WTC11 (cell line): ENCODE measurements around the gene CELA3A. TPM values are rescaled to one million over a fixed set of nuclear protein-coding genes. Genes with fewer than 3 reads are reported as not detected.

ENCODE experiments used
- ATAC-seq: fragments of 200-7000 bp; cut with Tn5 transposase; 2 replicates; pipeline ENCODE4 v1.10.0; 2021; ENCODE audit warnings: mild to moderate bottlenecking, moderate library complexity
- CTCF ChIA-PET: fragments of 300-600 bp; sonication (Branson Sonifier 250); formaldehyde crosslinking; loops from one replicate; lab custom pipeline; 2021; ENCODE audit warnings: antibody characterized with exemption; lab: Charles Lee
- POLR2A ChIA-PET: fragments of 350-600 bp; sonication (Branson Sonifier 250); formaldehyde crosslinking; loops from one replicate; lab custom pipeline; 2021; ENCODE audit warnings: antibody characterized with exemption; lab: Charles Lee
- DNase-seq: peaks from one replicate; pipeline ENCODE4 v3.0.0; 2021; ENCODE audit warnings: low spot score
- H3K27ac Mint-ChIP-seq: 2 replicates; pipeline ENCODE4 v1.8.0; 2021; ENCODE audit warnings: mixed read lengths
- H3K27me3 Mint-ChIP-seq: 2 replicates; pipeline ENCODE4 v1.8.0; 2021; ENCODE audit warnings: low read depth, mild to moderate bottlenecking, moderate library complexity, mixed read lengths
- H3K36me3 Mint-ChIP-seq: 2 replicates; pipeline ENCODE4 v1.8.0; 2021; ENCODE audit warnings: mixed read lengths
- H3K4me1 Mint-ChIP-seq: 2 replicates; pipeline ENCODE4 v1.8.0; 2022; ENCODE audit warnings: mixed read lengths
- H3K4me3 Mint-ChIP-seq: 2 replicates; pipeline ENCODE4 v1.8.0; 2021; ENCODE audit warnings: mild to moderate bottlenecking, moderate library complexity, mixed read lengths
- H3K9me3 Mint-ChIP-seq: 2 replicates; pipeline ENCODE4 v1.8.0; 2021; ENCODE audit warnings: mixed read lengths
- AR ChIP-seq: fragments of 250-450 bp; sonication (Bioruptor Pico); IDR thresholded peaks from 2 replicates; pipeline ENCODE4 v1.9.0; 2021; ENCODE audit warnings: mild to moderate bottlenecking
- ATF2 ChIP-seq: sonication (generic); formaldehyde crosslinking; IDR thresholded peaks from 2 replicates; pipeline ENCODE4 v1.8.1; 2022; ENCODE audit warnings: low read depth, missing genetic modification reagents, borderline replicate concordance
- E2F4 ChIP-seq: sonication (generic); formaldehyde crosslinking; IDR thresholded peaks from 2 replicates; pipeline ENCODE4 v1.8.1; 2022; ENCODE audit warnings: low read depth, mild to moderate bottlenecking, moderate library complexity, missing genetic modification reagents, borderline replicate concordance
- E2F5 ChIP-seq: sonication (generic); formaldehyde crosslinking; IDR thresholded peaks from 2 replicates; pipeline ENCODE4 v1.8.1; 2022; ENCODE audit warnings: mild to moderate bottlenecking, moderate library complexity, missing genetic modification reagents
- ERG ChIP-seq: fragments of 250-450 bp; sonication (Bioruptor Pico); IDR thresholded peaks from 2 replicates; pipeline ENCODE4 v1.8.0; 2021; ENCODE audit warnings: mild to moderate bottlenecking
- FOXJ3 ChIP-seq: sonication (generic); formaldehyde crosslinking; IDR thresholded peaks from 2 replicates; pipeline ENCODE4 v1.9.0; 2021; ENCODE audit warnings: missing genetic modification reagents, mild to moderate bottlenecking, borderline replicate concordance
- FOXK1 ChIP-seq: sonication (generic); formaldehyde crosslinking; IDR thresholded peaks from 2 replicates; pipeline ENCODE4 v1.8.0; 2022; ENCODE audit warnings: mild to moderate bottlenecking, moderate library complexity, missing genetic modification reagents
- FOXP4 ChIP-seq: sonication (generic); formaldehyde crosslinking; IDR thresholded peaks from 2 replicates; pipeline ENCODE4 v1.8.0; 2022; ENCODE audit warnings: mild to moderate bottlenecking, missing genetic modification reagents
- GTF2I ChIP-seq: fragments of 250-450 bp; sonication (Bioruptor Pico); conservative IDR thresholded peaks from 2 replicates; pipeline ENCODE4 v1.4.0; 2021; ENCODE audit warnings: mild to moderate bottlenecking
- HMGXB4 ChIP-seq: sonication (generic); formaldehyde crosslinking; IDR thresholded peaks from 2 replicates; pipeline ENCODE4 v1.8.1; 2023; ENCODE audit warnings: mild to moderate bottlenecking, moderate library complexity, missing genetic modification reagents
- JAZF1 ChIP-seq: fragments of 250-450 bp; sonication (Bioruptor Pico); IDR thresholded peaks from 2 replicates; pipeline ENCODE4 v1.9.0; 2021; ENCODE audit warnings: moderate library complexity, mild to moderate bottlenecking, inconsistent platforms
- PREB ChIP-seq: sonication (generic); formaldehyde crosslinking; IDR thresholded peaks from 2 replicates; pipeline ENCODE4 v1.8.1; 2022; ENCODE audit warnings: mild to moderate bottlenecking, missing genetic modification reagents, moderate library complexity, borderline replicate concordance
- SOX15 ChIP-seq: fragments of 250-450 bp; sonication (Bioruptor Pico); IDR thresholded peaks from 2 replicates; pipeline ENCODE4 v1.9.0; 2021; ENCODE audit warnings: mild to moderate bottlenecking
- TCF7 ChIP-seq: sonication (generic); formaldehyde crosslinking; IDR thresholded peaks from 2 replicates; pipeline ENCODE4 v1.8.0; 2022; ENCODE audit warnings: mild to moderate bottlenecking, low read depth, missing genetic modification reagents, moderate library complexity
- ZNF396 ChIP-seq: fragments of 250-450 bp; sonication (Bioruptor Pico); IDR thresholded peaks from 2 replicates; pipeline ENCODE4 v1.8.0; 2021; ENCODE audit warnings: mild to moderate bottlenecking, moderate library complexity, borderline replicate concordance
- ZSCAN18 ChIP-seq: fragments of 250-450 bp; sonication (Bioruptor Pico); IDR thresholded peaks from 2 replicates; pipeline ENCODE4 v2.1.2; 2022; ENCODE audit warnings: mild to moderate bottlenecking, moderate library complexity
- total RNA-seq: library from RNA; stranded (reverse); gene quantifications from 3 replicates; pipeline ENCODE4 v1.2.3, GENCODE V29; 2021

Gene CELA3A
- total RNA-seq, 1 experiment from 2014 or later, result 8.0 TPM

- DNase-seq (no peak), ATAC-seq (no peak)
- POLR2A ChIA-PET, result no interaction called here
- Mint-ChIP-seq H3K4me3 (no peak overlapping the region), H3K27me3 (no peaks in the 10 kb centered on the region), H3K36me3 (peaks cover 4% of the 10 kb centered on the region; the same call in 1 of the 2 replicates)
- TF ChIP-seq SOX15, result no peak
- TF ChIP-seq ZNF396 (CRISPR knock-in tag), result no peak
- no peak for TF ChIP-seq PREB (CRISPR knock-in tag)
- TF ChIP-seq GTF2I, result no peak
- no peak for TF ChIP-seq FOXJ3 (CRISPR knock-in tag)
- TF ChIP-seq AR (CRISPR knock-in tag), result no peak
- no peak for TF ChIP-seq ZSCAN18 (CRISPR knock-in tag)
- TF ChIP-seq ERG, result no peak
- TF ChIP-seq TCF7 (CRISPR knock-in tag), result no peak
- TF ChIP-seq E2F4 (CRISPR knock-in tag), result no peak
- TF ChIP-seq FOXP4, result no peak
- no peak for TF ChIP-seq HMGXB4 (CRISPR knock-in tag)
- TF ChIP-seq JAZF1 (CRISPR knock-in tag), result no peak
- TF ChIP-seq FOXK1 (CRISPR knock-in tag), result no peak
- TF ChIP-seq ATF2 (CRISPR knock-in tag), result no peak
- TF ChIP-seq E2F5 (CRISPR knock-in tag), result no peak
- TF ChIP-seq, all 79 proteins: peak for 0
- CTCF ChIA-PET, result interaction anchor here (2.0 kb wide), 1 partner anchor 19 kb away, joined by 4 read pairs; no protein-coding TSS in a partner anchor
- Mint-ChIP-seq H3K4me1 (peaks cover 32% of the 10 kb centered on the region), H3K9me3 (peaks cover 6% of the 10 kb centered on the region), H3K27ac (no peak overlapping the region; the same call in 1 of the 2 replicates)
These were observed 41.8 kb downstream of the CELA3A start for GRCh38 chr1:22043198-22043769.
